ENCODE measurements around the gene PPP1R36.

GRCh38 chr14:64628940-64629408 lies 79.2 kb downstream of the PPP1R36 start:
- TF ChIP-seq CTCF (IDR thresholded peaks at IDR 0.05), result no peak
- no peak for TF ChIP-seq POLR2A (IDR thresholded peaks at IDR 0.05)

Measured in lower leg skin (tissue), 3 donors.